Subcutaneous preadipocyte (primary cell): ENCODE measurements around the gene FAM216A. TPM values are rescaled to one million over a fixed set of nuclear protein-coding genes. Genes with fewer than 3 reads are reported as not detected.

Experiments used
- small RNA-seq: library from RNA; depleted of rRNA; stranded (forward); fragments of <200 nt; gene quantifications from one replicate; pipeline ENCODE3, GENCODE V24; 2012
- total RNA-seq: library from RNA; depleted of rRNA; stranded (reverse); fragments of >200 nt; gene quantifications from 2 replicates; pipeline ENCODE4 v1.2.3, GENCODE V29; 2012

The FAM216A gene
- 22.4 and 25.2 TPM in 2 replicates for total RNA-seq

GRCh38 chr12:110468214-110469048 is at the start of gene FAM216A, which contains the start of gene GPN3:
Gene FAM216A (plus strand): TSS chr12:110468845. CDS start chr12:110468876, 31 bp downstream.
Gene GPN3 (minus strand): TSS chr12:110468257. CDS start chr12:110468203, 54 bp downstream.

GRCh38 chr12:110449799-110450497 is 18.7 kb upstream of the FAM216A start, which contains the start of gene ARPC3:
Gene ARPC3 (minus strand): TSS chr12:110450337. CDS start chr12:110450260, 77 bp downstream.

GRCh38 chr12:110501752-110502738 is 33.4 kb downstream of the FAM216A start, which contains the start of the genes RAD9B and VPS29:
Gene RAD9B (plus strand): TSS chr12:110502331. CDS start chr12:110502338, 7 bp downstream.
Gene VPS29 (minus strand): TSS chr12:110502111. CDS start chr12:110502051, 60 bp downstream.

Small RNAs within 50 kb of the gene (small RNA-seq; reads per million reads assigned to genes)
- not detected for gene RF00278

Other genes with a start within 250 kb of the FAM216A start
- gene ATP2A2, start 187.6 kb upstream of the FAM216A start, total RNA-seq: 101 and 158 TPM in 2 replicates
- gene ANAPC7, start 65.1 kb upstream of the FAM216A start, total RNA-seq: 33.1 and 39.1 TPM in 2 replicates
- gene ARPC3, start 18.5 kb upstream of the FAM216A start, total RNA-seq: 186 and 233 TPM in 2 replicates
- gene GPN3, start 588 bp upstream of the FAM216A start, total RNA-seq: 14.3 and 17.8 TPM in 2 replicates
- 47.9 and 69.1 TPM in 2 replicates for gene VPS29, start 33.3 kb downstream of the FAM216A start, total RNA-seq
- 0.37 and 0.59 TPM in 2 replicates for gene RAD9B, start 33.5 kb downstream of the FAM216A start, total RNA-seq
- 9.9 and 13.9 TPM in 2 replicates for gene PPTC7, start 114.5 kb downstream of the FAM216A start, total RNA-seq
- 25.2 and 34.2 TPM in 2 replicates for gene TCTN1, start 145.3 kb downstream of the FAM216A start, total RNA-seq
- gene HVCN1, start 220.3 kb downstream of the FAM216A start, total RNA-seq: 0.98 and 1.5 TPM in 2 replicates